HG03565 (cell line): ENCODE results near the gene SMIM9.

Experiments
- ATAC-seq: cut with Tn5 transposase; IDR thresholded peaks from one replicate; pipeline ENCODE4 v1.9.1; 2021; ENCODE audit warnings: mild to moderate bottlenecking, moderate library complexity; ENCODE audit not compliant: unreplicated experiment

SMIM9 gene

DNA sequence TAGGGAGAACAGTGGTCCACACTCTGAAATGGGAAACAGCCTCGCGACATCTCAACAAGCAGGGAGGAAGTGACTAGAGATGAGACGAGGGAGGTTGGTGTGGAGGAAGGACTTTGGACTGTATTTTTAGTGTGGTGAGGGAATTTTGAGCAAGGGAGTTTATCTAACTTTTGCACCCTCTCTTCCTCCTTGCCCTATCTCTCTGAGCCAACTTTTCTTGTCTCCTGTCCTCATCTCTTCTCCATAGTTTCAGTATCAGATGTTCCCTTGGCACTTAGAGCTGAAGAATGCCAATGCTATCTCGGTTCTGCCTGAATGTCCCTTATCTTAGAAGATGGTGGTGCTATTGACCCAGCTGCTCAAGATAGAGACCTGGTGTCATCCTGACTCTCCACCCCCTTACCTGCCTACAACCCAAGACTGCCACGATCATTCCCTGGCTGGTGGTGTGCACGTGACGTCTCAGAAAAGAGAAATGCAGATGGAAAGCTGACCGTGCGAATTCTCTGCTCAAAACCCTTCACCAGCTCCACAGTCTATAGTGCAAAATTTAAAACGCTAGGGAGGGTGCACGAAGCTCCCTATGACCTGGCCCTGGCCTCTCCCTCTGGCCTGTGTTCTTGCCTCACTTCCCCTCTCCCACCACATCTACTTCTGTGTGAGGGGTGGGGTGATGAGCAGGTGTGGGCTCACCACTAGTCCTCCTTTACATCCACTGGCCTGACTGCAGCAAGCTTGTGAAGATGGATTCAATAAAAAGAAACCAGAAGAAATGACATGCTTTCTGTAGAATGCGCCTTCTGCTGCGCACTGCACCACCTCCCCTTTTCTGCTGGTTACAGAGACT lies 50.1 kb downstream of the SMIM9 start:
- no peak for ATAC-seq

DNA sequence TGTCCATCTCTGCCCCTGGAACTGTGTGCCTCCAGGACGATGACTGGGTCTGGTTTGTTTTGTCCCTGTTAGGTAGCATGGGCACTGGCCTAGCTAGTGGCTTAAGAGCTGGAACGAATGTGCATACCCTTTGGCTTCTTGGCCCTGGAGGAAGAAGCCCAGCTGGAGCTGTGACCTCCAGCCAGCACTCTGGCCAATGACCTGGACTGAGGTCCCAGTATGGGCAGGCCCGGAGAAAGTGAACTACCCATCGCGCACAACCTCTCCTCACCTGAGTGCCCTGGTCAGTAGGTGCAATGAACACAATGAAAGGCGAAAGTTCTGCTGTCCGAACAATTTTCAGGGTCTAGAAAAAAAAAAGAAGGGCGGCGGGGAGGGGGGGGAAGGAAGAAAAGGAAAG lies 53.5 kb downstream of the SMIM9 start:
- no peak for ATAC-seq

DNA sequence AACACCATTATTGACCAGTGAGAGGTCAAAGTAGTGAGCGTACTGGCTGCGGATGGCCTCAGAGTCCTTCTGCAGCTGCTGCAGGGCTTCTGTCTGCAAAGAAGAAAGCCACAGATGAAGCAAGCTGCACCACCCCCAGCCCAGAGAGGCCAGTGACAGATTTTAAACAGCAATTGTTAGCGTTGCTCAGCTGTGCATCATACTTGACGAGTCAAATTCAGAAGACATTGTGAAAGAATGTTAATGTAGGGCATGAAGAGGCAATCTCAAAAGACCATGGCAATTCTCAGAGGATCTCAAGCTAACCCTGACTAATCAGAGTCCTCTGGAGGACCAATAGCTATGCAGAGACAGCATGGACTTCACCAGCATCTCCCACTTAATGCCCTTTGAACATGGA lies 55.2 kb downstream of the SMIM9 start:
- ATAC-seq, result no peak

DNA sequence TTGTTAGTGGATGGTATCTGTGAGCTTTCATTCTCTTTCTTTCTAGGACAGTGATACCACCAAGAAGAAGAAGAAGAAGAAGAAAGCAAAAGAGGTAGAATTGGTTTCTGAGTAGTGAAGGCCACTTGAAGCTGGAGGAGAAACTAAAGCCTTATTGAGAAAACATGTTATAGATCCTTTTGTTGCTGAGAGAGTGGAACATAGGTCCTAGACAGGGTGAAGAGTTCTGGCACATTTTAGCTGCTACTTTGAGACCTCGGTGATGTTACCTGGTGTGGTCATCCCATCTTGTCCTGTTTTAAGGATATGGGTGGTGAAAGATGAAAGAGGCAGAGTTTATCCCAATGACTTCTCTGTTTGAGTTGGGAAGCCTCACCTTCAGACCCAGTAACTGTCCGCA lies 57.7 kb downstream of the SMIM9 start:
- no peak for ATAC-seq

DNA sequence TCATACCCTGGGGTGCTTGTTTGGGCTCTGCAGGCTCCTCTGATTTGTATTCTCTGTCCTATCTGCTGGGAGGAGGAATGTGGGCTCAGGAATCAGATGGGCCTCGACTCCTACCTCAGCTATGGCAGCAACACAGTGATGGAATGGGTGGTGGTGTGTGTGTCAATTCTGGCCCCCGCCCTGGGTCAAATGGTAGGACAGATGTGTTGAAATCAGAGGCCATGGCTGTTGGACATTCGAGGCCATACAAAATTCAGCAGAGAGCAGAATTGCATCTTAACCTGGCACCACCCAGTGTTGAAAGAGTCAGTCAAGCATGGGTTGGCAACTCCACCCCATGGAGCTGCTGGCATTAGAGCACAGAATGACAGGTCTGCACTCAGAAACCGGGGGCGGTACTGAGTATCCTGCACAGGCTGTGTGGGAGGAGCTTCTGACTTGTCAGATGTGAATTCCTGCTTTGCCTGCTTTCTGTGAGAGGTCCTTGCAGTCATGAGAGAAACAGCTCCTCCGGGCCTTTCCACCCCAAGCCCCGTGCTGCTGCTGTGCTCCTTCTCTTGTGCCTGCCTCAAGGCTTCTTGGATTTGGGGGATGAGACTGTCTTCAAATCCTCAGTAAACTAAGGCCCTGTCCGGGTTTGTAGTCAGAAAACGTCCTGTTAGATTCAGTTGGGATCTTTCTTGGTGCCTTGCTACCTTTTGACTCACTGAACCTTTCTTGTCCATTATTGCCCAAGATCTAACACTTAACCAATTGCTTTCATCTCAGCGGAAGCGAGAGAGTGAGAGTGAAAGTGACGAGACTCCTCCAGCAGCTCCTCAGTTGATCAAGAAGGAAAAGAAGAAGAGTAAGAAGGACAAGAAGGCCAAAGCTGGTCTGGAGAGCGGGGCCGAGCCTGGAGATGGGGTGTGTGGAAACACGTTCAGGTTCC lies 58.8 kb downstream of the SMIM9 start:
- no peak for ATAC-seq

DNA sequence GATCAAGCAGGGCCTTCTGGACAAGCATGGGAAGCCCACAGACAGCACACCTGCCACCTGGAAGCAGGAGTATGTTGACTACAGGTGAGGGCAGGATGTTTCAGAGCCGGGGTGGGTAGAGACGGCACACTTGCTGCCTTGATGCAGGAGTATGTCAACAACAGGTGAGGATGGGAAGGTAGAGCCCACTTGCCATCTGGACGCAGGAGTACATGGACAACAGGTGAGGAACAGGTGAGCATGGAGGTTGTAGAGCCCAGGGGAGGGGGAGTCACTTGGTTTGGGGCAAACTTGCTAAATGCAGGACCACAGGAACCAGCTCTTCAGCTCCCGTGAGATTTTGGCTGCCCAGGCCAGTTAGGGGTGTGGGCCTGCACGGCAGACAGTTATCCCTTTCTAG lies 59.8 kb downstream of the SMIM9 start:
- ATAC-seq, result no peak
